HEK293 (cell line): ENCODE results near the gene VGLL4.
"Not testable (repeated sequence)": the region's sequence is repeated elsewhere in the genome, so short reads cannot be mapped to it uniquely, and the experiment has no call there.

ENCODE experiments used
- CTCF ChIP-seq: fragments of 450-650 bp; formaldehyde crosslinking; IDR thresholded peaks from 2 replicates; pipeline ENCODE4 v1.5.1; 2016; ENCODE audit warnings: missing biosample characterization, missing genetic modification characterization
- ELK4 ChIP-seq: IDR thresholded peaks from 2 replicates; pipeline ENCODE4 v1.6.1; 2011; ENCODE audit warnings: mild to moderate bottlenecking, low read depth, low read length, borderline replicate concordance
- ZNF146 ChIP-seq: fragments of 450-650 bp; formaldehyde crosslinking; IDR thresholded peaks from 2 replicates; pipeline ENCODE4 v1.5.1; 2016; ENCODE audit warnings: missing biosample characterization, missing genetic modification characterization
- ZNF223 ChIP-seq: fragments of 450-650 bp; formaldehyde crosslinking; IDR thresholded peaks from 2 replicates; pipeline ENCODE4 v1.5.1; 2016; ENCODE audit warnings: missing biosample characterization, missing genetic modification characterization
- ZNF292 ChIP-seq: fragments of 450-650 bp; formaldehyde crosslinking; IDR thresholded peaks from 2 replicates; pipeline ENCODE4 v1.5.1; 2016; ENCODE audit warnings: low read depth, missing biosample characterization, missing genetic modification characterization, borderline replicate concordance
- ZNF558 ChIP-seq: fragments of 450-650 bp; formaldehyde crosslinking; IDR thresholded peaks from 2 replicates; pipeline ENCODE4 v1.5.1; 2016; ENCODE audit warnings: missing biosample characterization, missing genetic modification characterization
- ZNF626 ChIP-seq: fragments of 450-650 bp; sonication (Bioruptor Pico); formaldehyde crosslinking; IDR thresholded peaks from 2 replicates; pipeline ENCODE4 v1.5.1; 2018; ENCODE audit warnings: missing biosample characterization, missing genetic modification characterization, inconsistent platforms

GRCh38 chr3:11526121-11526520 is 117.6 kb downstream of the VGLL4 start:
- not testable (repeated sequence) for TF ChIP-seq ZNF626 (tag by site-specific recombination); ZNF223 (tag by site-specific recombination); ZNF146 (tag by site-specific recombination); CTCF (tag by site-specific recombination); ZNF292 (tag by site-specific recombination); ZNF558 (tag by site-specific recombination); ELK4
